GM21825 (cell line): ENCODE data around the gene UBE2Q1.

Experiments
- ATAC-seq: cut with Tn5 transposase; IDR thresholded peaks from one replicate; pipeline ENCODE4 v1.9.1; 2021; ENCODE audit warnings: mild to moderate bottlenecking, moderate library complexity; ENCODE audit not compliant: unreplicated experiment

The UBE2Q1 gene

DNA sequence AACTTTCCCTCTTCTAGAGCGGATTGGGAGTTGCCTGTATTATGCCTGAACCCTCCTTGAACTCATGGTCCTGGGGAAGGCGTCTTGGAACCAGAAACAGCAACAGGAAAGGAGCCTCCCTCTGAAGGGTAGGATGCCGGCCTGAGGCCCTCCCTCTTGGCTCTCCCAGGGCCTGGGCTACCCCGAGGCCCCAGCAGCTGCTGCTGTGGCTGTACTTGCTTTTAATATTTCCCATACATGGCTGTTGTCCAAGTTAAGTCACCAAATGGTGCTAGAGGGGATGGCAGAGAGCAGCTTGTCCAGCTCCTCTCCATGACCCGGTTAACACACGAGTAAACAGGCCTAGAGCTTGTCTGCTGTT is 19.6 kb upstream of the UBE2Q1 start:
- no peak for ATAC-seq

DNA sequence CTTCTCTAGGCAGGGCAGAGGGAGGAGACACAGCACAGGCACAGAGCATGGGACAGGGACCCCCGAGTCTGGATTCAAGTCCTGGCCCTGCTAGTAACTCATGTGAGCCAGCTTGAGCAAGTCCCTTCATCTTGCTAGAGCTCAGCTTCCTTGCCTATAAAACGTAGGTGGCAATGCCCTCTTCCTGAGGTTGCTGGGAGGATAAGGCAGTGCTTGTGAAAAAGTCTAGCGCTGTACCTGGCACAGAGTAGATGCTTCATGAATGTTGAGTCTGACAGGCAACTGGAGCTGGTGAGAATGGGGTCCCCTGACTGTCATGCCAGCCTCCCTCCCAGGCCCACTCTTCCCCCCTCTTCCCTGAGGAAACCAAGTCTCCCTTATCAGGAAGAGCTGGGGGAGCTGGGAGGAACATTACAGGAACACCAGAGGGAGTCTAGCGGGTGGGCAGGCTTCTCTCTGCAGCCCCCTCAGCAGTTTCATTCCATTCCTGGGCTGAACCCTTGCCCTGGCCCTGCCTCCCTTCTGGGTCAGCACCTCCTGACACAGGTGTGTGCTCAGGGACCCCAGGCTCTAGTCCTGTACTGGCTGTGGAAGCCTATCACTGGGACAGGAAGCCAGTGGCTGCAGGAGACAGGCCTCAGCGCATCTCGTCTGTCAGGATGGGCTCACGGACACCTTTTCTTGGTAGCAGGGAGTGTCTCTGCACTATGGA is 19.0 kb upstream of the UBE2Q1 start:
- ATAC-seq, result no peak

DNA sequence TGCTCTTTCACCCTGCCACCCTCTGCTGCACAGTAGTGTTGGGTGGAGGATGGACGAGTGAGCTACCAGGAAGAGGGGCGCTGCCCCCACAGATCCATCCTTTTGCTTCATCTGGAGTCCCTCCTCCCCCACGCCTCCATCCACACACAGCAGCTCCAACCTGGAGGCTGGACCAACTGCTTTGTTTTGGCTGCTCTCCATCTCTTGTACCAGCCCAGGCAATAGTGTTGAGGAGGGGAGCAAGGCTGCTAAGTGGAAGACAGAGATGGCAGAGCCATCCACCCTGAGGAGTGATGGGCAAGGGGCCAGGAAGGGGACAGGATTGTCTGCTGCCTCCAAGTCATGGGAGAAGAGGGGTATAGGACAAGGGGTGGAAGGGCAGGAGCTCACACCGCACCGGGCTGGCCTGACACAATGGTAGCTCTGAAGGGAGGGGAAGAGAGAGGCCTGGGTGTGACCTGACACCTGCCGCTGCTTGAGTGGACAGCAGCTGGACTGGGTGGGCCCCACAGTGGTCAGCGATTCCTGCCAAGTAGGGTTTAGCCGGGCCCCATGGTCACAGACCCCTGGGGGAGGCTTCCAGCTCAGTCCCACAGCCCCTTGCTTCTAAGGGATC is 17.6 kb upstream of the UBE2Q1 start:
- ATAC-seq, result no peak

DNA sequence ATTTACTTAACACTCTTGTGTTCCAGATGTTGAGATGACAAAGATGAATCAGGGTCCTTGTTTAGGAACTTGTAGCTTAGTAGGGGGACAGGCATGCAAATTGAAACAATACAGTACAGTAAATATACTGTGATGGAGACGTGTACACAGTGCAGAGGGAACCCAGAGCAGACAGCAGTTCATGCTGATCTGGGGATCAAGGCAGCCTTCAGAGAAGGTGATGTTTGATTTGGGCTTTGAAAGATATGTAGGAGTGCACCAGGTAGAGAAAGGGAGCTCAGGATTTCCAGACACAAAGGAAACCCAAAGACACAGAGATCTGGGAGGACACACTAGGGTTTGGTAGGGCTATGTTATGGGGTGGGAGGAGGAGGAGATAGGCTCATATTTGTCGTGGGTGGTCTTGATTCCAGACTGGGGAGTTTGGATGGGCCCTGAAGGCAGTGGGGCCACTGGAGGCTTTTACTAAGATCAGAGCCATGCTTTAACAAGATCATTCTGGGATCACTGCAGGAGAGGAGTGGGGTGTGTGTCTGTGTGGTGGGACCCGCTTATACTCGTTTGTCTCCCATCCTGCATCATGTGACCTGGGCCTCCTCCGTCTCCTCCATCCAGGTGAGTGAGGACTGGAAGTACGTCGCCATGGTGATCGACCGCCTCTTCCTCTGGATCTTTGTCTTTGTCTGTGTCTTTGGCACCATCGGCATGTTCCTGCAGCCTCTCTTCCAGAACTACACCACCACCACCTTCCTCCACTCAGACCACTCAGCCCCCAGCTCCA is 16.9 kb upstream of the UBE2Q1 start:
- no peak for ATAC-seq

DNA sequence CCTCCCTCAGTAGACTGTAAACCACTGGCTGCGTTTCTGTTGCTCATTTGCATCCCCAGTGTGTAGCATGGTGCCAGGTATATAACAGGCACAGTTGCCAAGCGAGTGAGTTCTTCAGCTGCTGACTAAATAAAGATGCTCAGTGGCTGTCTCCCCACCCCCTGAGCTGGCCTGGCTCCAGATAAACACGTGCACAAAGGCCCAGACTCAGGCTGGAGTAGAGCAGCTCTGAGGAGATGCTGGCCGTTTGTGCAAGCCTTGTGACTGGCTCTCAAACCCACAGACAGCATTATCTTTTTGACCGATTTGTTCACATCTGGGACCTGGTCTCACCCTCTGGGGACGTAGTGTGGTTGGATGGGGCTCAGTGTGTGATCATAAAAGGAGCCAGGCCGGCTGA is 16.3 kb upstream of the UBE2Q1 start:
- ATAC-seq, result no peak

DNA sequence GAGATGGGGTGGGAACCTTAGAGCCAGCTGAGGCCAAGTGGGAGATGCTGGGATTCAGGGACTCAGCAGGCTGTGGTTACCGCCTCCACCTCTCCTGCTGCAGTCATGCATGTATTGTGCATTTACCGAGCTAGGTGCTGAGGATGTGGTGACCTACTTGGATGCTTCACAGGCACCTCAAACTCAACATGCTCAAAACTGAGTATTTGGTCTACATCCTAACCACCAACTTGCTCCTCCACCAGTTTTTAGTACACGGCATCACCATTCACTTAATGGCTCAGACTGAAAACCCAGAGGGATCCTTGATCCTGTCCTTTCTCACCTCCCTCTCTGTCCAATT is 14.7 kb upstream of the UBE2Q1 start:
- ATAC-seq, result no peak

DNA sequence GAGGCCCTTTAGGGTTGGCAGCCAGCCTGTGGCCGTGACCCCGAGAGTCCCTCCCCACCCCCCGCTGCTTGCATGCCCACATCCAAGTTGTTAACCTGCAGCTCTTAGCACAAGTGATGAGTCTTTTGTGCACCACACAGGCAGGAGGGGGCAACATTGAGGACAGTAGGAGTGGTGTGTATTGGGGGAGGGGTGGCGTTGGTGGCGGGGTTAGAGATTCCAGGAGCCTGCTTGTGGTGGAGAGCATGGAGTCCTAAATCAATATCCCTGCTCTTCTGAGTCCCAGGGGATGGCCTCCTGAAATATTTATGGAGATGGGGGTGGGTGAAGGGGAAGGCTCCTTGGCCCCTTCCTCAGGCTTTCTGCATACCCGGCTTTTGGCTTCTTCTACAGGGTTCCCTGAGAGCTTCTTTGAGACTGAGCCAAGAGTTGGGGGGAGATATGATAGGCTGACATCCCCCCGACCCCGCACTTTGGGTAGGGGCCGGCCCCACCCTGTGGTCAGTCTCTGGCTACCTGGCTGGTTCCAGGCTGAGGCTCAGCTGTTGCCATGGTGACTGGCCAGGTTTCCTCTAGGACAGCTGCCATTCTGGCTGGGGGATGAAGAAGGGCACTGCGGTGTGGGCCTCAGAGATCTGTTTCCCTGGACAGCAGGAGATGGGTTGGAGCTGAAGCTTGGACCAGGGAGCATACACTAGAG is 14.2 kb upstream of the UBE2Q1 start:
- ATAC-seq, result no peak

DNA sequence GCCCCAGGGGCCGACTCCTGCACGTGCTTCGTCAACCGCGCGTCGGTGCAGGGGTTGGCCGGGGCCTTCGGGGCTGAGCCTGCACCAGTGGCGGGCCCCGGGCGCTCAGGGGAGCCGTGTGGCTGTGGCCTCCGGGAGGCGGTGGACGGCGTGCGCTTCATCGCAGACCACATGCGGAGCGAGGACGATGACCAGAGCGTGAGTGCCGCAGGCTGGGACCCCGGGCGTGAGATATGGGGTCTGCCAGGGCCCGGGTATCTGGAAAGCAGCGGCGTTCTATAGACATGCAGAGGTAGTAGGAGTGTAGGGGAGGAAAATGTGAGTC is 13.5 kb upstream of the UBE2Q1 start:
- ATAC-seq, result no peak

DNA sequence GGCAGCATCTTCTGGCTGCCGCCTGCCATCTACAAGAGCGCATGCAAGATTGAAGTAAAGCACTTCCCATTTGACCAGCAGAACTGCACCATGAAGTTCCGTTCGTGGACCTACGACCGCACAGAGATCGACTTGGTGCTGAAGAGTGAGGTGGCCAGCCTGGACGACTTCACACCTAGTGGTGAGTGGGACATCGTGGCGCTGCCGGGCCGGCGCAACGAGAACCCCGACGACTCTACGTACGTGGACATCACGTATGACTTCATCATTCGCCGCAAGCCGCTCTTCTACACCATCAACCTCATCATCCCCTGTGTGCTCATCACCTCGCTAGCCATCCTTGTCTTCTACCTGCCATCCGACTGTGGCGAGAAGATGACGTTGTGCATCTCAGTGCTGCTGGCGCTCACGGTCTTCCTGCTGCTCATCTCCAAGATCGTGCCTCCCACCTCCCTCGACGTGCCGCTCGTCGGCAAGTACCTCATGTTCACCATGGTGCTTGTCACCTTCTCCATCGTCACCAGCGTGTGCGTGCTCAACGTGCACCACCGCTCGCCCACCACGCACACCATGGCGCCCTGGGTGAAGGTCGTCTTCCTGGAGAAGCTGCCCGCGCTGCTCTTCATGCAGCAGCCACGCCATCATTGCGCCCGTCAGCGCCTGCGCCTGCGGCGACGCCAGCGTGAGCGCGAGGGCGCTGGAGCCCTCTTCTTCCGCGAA is 12.9 kb upstream of the UBE2Q1 start:
- no peak for ATAC-seq

DNA sequence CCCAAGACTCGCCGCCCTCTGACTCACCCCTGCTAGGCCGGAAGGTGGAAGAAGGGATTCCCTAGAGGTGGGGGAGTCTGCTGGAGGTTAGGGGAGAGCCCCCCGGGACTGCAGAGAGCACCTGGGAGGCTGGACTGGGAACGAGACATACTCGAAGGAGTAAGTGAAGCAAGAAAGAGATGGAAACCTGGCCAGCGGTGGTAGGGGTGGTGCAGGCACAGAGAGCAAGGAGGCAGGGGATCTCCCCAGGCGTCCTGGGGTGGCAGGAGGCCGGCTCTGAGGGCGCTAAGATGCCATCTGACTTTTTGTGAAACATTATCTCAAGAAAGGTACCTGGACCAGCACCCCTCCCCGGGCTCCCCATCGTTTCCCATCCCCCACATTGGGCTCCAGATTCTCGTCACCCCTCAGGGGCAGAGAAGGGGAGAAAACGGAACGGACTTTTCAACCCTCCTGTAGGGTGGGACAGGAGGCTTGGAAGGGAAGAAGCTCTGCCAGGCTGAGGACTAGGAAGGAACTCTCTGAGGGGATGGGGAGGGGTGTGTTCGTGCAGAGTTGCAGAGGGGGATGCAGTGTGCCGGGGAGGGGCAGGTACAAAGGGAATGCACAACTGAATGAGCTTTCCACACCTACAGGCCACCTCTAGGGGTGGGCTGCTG is 9.8 kb upstream of the UBE2Q1 start:
- no peak for ATAC-seq

DNA sequence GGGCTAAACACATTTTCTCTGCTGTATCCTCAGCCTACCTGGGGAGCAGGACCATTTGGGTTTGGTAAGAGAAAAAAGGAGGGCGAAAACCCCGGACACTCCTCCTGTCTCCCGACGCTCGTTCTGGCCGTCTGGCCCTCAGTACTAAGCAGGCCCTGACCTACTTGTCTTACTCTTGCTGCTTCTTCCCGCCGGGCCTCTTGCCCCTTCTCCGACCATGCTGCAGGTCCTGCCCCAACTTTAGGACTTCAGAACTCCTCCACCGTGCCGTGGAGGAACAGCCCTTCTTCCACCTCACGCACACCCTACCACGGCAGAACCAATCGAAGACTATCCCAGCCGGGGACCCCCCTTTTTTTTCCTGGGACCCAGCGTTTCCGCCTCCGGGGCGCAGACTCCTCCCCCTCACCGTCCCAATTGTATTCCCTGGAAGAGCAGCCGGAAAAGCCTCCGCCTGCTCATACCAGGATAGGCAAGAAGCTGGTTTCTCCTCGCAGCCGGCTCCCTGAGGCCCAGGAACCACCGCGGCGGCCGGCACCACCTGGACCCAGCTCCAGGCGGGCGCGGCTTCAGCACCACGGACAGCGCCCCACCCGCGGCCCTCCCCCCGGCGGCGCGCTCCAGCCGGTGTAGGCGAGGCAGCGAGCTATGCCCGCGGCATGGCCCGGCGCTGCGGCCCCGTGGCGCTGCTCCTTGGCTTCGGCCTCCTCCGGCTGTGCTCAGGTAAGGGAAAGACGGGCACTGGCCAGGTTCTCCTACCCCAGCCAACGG is 9.1 kb upstream of the UBE2Q1 start, which contains the start of gene CHRNB2:
Gene CHRNB2, plus strand, starts transcription at position 393 of the 771 bp plus-strand sequence. Its CDS starts 267 bp downstream, at position 660.
- peak; percentile 65 for ATAC-seq

DNA sequence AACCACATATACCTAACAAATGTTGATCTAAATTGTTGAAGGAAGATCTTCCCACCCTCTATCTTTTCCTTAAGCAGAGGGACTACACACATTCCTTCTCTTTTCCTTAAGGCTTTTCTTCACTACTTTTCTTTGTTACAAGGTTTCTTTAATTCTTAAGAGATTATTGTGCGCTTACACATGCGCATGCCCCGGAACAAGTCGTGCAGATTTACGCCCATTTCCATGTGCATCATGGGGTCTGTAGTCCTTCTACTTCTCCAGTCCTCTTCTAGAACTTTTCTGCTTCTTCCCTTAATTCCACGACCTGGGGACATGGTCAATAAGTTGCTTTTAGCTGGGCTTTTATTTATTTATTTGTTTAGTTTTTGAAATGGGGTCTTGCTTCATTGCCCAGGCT is 7.4 kb upstream of the UBE2Q1 start:
- no peak for ATAC-seq

DNA sequence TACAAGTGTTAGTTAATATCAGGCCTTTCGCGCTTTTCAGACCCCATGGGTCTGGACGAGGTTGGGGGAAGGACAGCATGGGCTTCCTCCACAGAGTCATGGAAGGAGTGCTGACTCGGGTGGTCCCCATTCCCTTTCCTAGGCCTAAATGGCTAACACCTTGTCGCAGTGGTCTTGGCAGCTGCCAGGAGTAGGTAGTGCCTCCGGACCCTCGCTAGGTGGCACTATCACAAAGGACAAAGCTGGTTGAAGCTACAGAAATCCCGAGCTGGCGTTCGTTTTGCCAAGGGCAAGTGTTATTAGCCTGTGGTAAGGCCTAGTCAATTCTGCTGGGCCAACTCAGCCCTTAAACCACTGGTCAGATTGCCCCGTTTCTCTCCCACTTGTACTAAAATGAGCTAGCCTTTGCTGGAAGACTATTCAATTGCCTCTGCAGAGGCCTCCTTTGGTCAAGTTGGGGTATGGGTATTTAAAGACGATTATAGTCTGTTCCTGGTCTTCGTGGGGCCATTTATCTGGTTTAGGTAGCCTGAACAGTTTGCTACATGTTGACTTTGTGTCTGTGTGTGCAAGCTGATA is 1.1 kb upstream of the UBE2Q1 start:
- peak; percentile 51 for ATAC-seq

DNA sequence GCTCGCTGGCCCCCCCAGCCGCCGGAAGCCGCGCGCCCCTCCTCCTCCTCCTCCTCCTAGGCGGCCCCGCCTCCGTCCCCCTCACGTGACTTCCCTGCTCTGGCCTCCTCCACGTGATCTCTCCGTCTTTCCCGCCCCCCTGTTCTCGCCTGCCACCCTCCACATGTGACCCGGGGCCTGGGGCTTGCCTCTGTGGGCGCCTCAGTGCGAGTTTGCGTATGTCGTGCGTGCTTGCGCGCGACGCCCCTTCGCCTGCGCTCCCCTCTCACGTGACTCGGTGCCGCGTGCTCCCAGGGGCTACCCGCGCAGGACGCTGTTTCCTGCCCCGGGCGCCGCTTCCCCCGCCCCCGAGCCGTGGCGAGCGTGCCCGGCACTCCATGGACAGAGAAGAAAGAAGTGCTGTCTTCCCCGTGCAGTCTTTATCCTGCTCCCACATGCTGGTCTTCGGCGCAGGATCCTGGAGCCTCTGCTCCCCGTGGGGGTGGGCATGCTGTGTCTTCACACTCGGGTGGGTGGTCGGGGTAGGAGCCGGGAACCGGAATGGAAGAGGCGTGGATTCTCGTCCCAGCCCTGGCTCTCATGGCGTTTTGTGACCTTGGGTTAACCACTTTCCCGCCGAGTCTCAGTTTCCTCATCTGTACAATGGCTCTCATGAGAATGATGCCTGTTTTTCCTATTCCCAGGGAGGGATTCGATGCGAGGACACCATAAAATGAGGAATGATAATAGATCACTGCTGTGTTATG is 431 bp upstream of the UBE2Q1 start:
- ATAC-seq, result peak; percentile 78

DNA sequence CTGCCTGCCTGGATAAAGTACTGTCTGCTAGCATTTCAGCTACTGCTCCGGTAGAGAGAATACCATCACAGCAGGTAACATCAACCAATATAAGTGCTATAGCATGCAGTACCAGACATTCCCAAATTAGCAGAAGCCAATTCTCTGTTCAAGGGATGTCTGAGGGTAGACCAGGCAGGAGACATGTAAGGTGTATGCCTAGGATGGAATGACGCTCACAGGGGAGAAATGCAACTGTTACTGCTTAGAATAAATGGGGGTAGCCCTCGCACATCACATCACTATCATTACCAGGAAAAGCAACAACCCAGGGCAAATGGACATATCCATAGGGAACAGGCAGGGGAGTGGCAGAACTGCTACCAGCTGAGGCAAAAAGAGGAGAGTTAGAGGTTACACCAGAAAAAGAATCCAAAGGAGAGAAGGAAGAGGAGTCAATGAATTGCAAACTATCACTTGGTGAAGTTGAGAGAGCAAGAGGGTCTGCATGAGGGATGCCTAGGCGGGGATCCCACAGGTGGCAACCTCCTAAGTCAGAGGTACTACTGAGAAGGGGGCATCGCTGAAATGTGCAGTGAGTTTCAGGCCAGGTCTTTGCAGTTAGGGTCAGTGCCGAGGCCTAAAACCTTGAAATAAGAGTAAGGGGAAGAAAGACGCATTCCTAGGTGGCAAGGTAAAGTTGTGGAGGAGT is 1.1 kb downstream of the UBE2Q1 start:
- ATAC-seq, result no peak

DNA sequence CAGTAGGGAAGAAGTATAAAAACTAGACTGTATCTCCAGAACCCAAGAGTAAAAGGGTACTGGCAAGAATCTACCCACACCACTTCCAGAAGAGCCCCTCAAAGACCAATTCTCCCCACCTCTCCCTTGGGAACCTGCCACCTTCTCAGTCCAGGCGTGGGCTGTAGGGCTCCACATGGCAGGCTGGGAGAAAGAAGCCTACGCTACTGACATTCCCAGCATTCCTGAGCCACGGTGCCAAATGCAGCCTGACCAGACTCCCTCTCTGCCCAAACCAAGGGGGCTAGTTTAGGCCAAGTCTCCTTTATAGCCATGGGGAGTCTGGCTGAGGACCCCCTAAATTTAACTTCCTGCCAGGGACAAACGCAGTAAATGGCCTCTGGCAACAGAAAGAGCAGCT is 2.0 kb downstream of the UBE2Q1 start:
- ATAC-seq, result no peak

DNA sequence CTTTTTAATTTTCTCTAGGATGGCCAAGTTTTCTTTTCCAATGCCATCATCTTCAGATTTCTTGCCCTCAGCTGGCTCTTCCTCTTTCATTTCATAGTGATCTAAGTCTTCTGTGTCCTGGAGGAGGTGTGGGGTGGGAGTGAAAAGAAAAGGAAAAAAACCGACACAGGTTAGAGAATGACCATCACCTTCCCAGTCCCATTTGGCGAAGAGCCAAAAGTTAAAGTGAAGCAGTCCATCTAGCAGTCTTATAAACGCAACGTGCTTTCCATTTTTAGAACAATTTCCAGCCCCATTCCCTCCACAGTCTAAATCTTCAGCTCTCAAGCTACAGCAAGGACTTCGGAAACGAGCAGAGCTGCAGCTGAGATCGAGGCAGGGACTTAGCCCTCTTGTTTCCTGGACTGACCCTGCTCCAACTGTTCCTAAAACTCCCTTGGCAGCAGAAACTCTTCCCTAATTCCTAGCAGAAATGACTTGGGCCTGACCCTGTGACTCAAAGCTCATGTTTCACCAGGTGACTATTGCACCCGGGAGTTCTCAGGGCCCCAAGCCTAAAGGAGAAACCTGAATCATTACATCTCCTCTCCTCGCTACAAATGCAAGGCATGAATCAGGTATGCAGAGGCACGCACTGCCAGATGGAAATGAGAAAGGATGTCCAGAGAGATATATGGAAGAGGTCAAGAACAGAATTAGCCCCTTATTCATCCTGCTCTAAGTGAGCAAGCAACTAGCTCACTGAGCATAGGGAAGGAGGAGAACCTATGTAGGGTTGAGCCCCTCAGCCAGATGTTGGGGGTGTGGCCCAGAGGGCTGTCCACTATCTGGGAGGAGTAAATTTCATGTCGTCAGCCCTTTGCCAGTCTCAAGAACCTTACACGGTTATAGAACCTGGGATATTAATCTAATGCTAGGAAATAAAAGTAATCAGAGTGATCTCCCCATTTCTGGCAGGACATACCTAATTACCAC is 5.1 kb downstream of the UBE2Q1 start:
- no peak for ATAC-seq
